Activated naive CD4-positive, alpha-beta T cell treated with anti-CD3 and anti-CD28 coated beads, Interleukin-2, amount 10 ng/mL, durations not matched to agents 7 days and 5 days (primary cell): Measurements from ENCODE around the gene CAMK1D.
"Not testable (repeated sequence)": the region's sequence is repeated elsewhere in the genome, so short reads cannot be mapped to it uniquely, and the experiment has no call there.

Source experiments
- CTCF ChIA-PET: fragments of 350-600 bp; sonication (Branson Sonifier 250); formaldehyde crosslinking; loops from one replicate; lab custom pipeline; 2021; ENCODE audit warnings: antibody characterized with exemption; lab: Charles Lee
- DNase-seq: peaks from one replicate; pipeline ENCODE4 v3.0.0-alpha.2; 2020
- H3K27ac Mint-ChIP-seq: one replicate; pipeline ENCODE4 v1.8.0; 2021; ENCODE audit warnings: mild to moderate bottlenecking, moderate library complexity, mixed read lengths
- H3K27me3 Mint-ChIP-seq: one replicate; pipeline ENCODE4 v1.8.0; 2021; ENCODE audit warnings: mild to moderate bottlenecking, mixed read lengths
- H3K36me3 Mint-ChIP-seq: one replicate; pipeline ENCODE4 v1.8.0; 2021; ENCODE audit warnings: mixed read lengths
- H3K4me1 Mint-ChIP-seq: one replicate; pipeline ENCODE4 v1.8.0; 2021; ENCODE audit warnings: mixed read lengths
- H3K4me3 Mint-ChIP-seq: one replicate; pipeline ENCODE4 v1.8.0; 2021; ENCODE audit warnings: mild to moderate bottlenecking, moderate library complexity, mixed read lengths
- H3K9me3 Mint-ChIP-seq: one replicate; pipeline ENCODE4 v1.8.0; 2021; ENCODE audit warnings: mixed read lengths

The CAMK1D gene

GRCh38 chr10:12797471-12798262 is 448.3 kb downstream of the CAMK1D start:
- Mint-ChIP-seq H3K9me3 (no peaks in the 10 kb centered on the region), H3K36me3 (no peaks in the 10 kb centered on the region), H3K4me1 (no peaks in the 10 kb centered on the region), H3K4me3 (no peak overlapping the region), H3K27me3 (no peaks in the 10 kb centered on the region), H3K27ac (no peak overlapping the region)
- CTCF ChIA-PET, result interaction anchor here (1.1 to 1.3 kb wide), 2 partner anchors 15 to 16 kb away, joined by 3 to 7 read pairs; no protein-coding TSS in a partner anchor
- DNase-seq, result no peak

- Mint-ChIP-seq H3K9me3 (no peaks in the 10 kb centered on the region), H3K4me1 (no peaks in the 10 kb centered on the region), H3K27me3 (no peaks in the 10 kb centered on the region), H3K4me3 (no peak overlapping the region), H3K27ac (no peak overlapping the region), H3K36me3 (no peaks in the 10 kb centered on the region)
- CTCF ChIA-PET, result no interaction called here
- no peak for DNase-seq
Measured at GRCh38 chr10:12799144-12799543, 449.8 kb downstream of the CAMK1D start.

GRCh38 chr10:12799714-12800113 is 450.4 kb downstream of the CAMK1D start:
- H3K4me3 Mint-ChIP-seq, result no peak overlapping the region
- H3K27ac Mint-ChIP-seq, result no peak overlapping the region

GRCh38 chr10:12800302-12800701 is 451.0 kb downstream of the CAMK1D start:
- CTCF ChIA-PET, result interaction anchor here (1.9 kb wide), 1 partner anchor 18 kb away, joined by 8 read pairs; no protein-coding TSS in a partner anchor
- no peak for DNase-seq

More at GRCh38 chr10:12799714-12800113, 450.4 kb downstream of the CAMK1D start:
- CTCF ChIA-PET, result interaction anchor here (1.9 kb wide), 1 partner anchor 17 kb away, joined by 8 read pairs; no protein-coding TSS in a partner anchor
- Mint-ChIP-seq H3K27me3 (no peaks in the 10 kb centered on the region), H3K36me3 (no peaks in the 10 kb centered on the region), H3K4me1 (no peaks in the 10 kb centered on the region), H3K9me3 (no peaks in the 10 kb centered on the region)
- no peak for DNase-seq

GRCh38 chr10:12801214-12802087 is 452.1 kb downstream of the CAMK1D start:
- Mint-ChIP-seq H3K4me3 (no peak overlapping the region), H3K9me3 (no peaks in the 10 kb centered on the region), H3K27ac (no peak overlapping the region), H3K36me3 (no peaks in the 10 kb centered on the region), H3K4me1 (no peaks in the 10 kb centered on the region), H3K27me3 (no peaks in the 10 kb centered on the region)
- DNase-seq, result no peak
- CTCF ChIA-PET, result interaction anchor here (1.9 kb wide), 1 partner anchor 19 kb away, joined by 8 read pairs; no protein-coding TSS in a partner anchor

More at GRCh38 chr10:12800302-12800701, 451.0 kb downstream of the CAMK1D start:
- Mint-ChIP-seq H3K4me1 (no peaks in the 10 kb centered on the region), H3K9me3 (no peaks in the 10 kb centered on the region), H3K27ac (no peak overlapping the region), H3K36me3 (no peaks in the 10 kb centered on the region), H3K27me3 (no peaks in the 10 kb centered on the region), H3K4me3 (no peak overlapping the region)

GRCh38 chr10:12803776-12804175 is 454.4 kb downstream of the CAMK1D start:
- CTCF ChIA-PET, result no interaction called here
- Mint-ChIP-seq H3K27ac (no peak overlapping the region), H3K27me3 (no peaks in the 10 kb centered on the region)

GRCh38 chr10:12806228-12807095 is 457.1 kb downstream of the CAMK1D start:
- Mint-ChIP-seq H3K36me3 (no peaks in the 10 kb centered on the region), H3K9me3 (no peaks in the 10 kb centered on the region), H3K27me3 (no peaks in the 10 kb centered on the region), H3K4me1 (no peaks in the 10 kb centered on the region), H3K4me3 (no peak overlapping the region), H3K27ac (no peak overlapping the region)
- DNase-seq, result no peak
- CTCF ChIA-PET, result interaction anchor here (1.0 kb wide), 1 partner anchor 24 kb away, joined by 5 read pairs; no protein-coding TSS in a partner anchor

More at GRCh38 chr10:12803776-12804175, 454.4 kb downstream of the CAMK1D start:
- no peaks in the 10 kb centered on the region for H3K4me1 Mint-ChIP-seq
- no peaks in the 10 kb centered on the region for H3K36me3 Mint-ChIP-seq
- H3K9me3 Mint-ChIP-seq, result no peaks in the 10 kb centered on the region
- no peak for DNase-seq
- H3K4me3 Mint-ChIP-seq, result no peak overlapping the region

- no peak overlapping the region for H3K4me3 Mint-ChIP-seq
- no peaks in the 10 kb centered on the region for H3K9me3 Mint-ChIP-seq
- CTCF ChIA-PET, result interaction anchor here (1.0 kb wide), 1 partner anchor 25 kb away, joined by 5 read pairs; no protein-coding TSS in a partner anchor
- no peak for DNase-seq
- H3K4me1 Mint-ChIP-seq, result no peaks in the 10 kb centered on the region
- H3K27ac Mint-ChIP-seq, result no peak overlapping the region
- no peaks in the 10 kb centered on the region for H3K36me3 Mint-ChIP-seq
- no peaks in the 10 kb centered on the region for H3K27me3 Mint-ChIP-seq
Measured at GRCh38 chr10:12807096-12807755, 457.9 kb downstream of the CAMK1D start.

- H3K4me1 Mint-ChIP-seq, result no peaks in the 10 kb centered on the region
- CTCF ChIA-PET, result no interaction called here
- no peaks in the 10 kb centered on the region for H3K36me3 Mint-ChIP-seq
Measured at GRCh38 chr10:12808014-12808613, 458.8 kb downstream of the CAMK1D start.

GRCh38 chr10:12810046-12810445 is 460.7 kb downstream of the CAMK1D start:
- H3K4me1 Mint-ChIP-seq, H3K27ac Mint-ChIP-seq, H3K9me3 Mint-ChIP-seq, H3K36me3 Mint-ChIP-seq, H3K4me3 Mint-ChIP-seq, DNase-seq, H3K27me3 Mint-ChIP-seq: not testable (repeated sequence)
- CTCF ChIA-PET, result interaction anchor here (0.6 to 1.3 kb wide), 3 partner anchors 28 to 488 kb away, joined by 3 to 4 read pairs (median 3); no protein-coding TSS in a partner anchor

More at GRCh38 chr10:12808014-12808613, 458.8 kb downstream of the CAMK1D start:
- no peak overlapping the region for H3K4me3 Mint-ChIP-seq
- H3K27ac Mint-ChIP-seq, result peak overlapping the region; percentile 46
- H3K27me3 Mint-ChIP-seq, result no peaks in the 10 kb centered on the region
- H3K9me3 Mint-ChIP-seq, result no peaks in the 10 kb centered on the region
- DNase-seq, result no peak

- H3K9me3 Mint-ChIP-seq, result no peaks in the 10 kb centered on the region
- CTCF ChIA-PET, result no interaction called here
Measured at GRCh38 chr10:12811826-12812225, 462.5 kb downstream of the CAMK1D start.

GRCh38 chr10:12812571-12812970 is 463.2 kb downstream of the CAMK1D start:
- no peaks in the 10 kb centered on the region for H3K36me3 Mint-ChIP-seq

More at GRCh38 chr10:12811826-12812225, 462.5 kb downstream of the CAMK1D start:
- H3K27me3 Mint-ChIP-seq, result no peaks in the 10 kb centered on the region
- no peak overlapping the region for H3K4me3 Mint-ChIP-seq
- H3K27ac Mint-ChIP-seq, result no peak overlapping the region
- no peaks in the 10 kb centered on the region for H3K36me3 Mint-ChIP-seq
- DNase-seq, result no peak
- H3K4me1 Mint-ChIP-seq, result no peaks in the 10 kb centered on the region

More at GRCh38 chr10:12812571-12812970, 463.2 kb downstream of the CAMK1D start:
- no peaks in the 10 kb centered on the region for H3K9me3 Mint-ChIP-seq
- no peaks in the 10 kb centered on the region for H3K4me1 Mint-ChIP-seq
- no peak overlapping the region for H3K27ac Mint-ChIP-seq
- H3K4me3 Mint-ChIP-seq, result no peak overlapping the region
- DNase-seq, result no peak
- CTCF ChIA-PET, result no interaction called here
- no peaks in the 10 kb centered on the region for H3K27me3 Mint-ChIP-seq
